IPS-11a (cell line): ENCODE results near the gene CFAP54.
"Not testable (repeated sequence)": the region's sequence is repeated elsewhere in the genome, so short reads cannot be mapped to it uniquely, and the experiment has no call there.

ENCODE experiments used
- H3K4me3 ChIP-seq: one replicate; pipeline ENCODE4 v1.5.1; 2013; ENCODE audit warnings: low read depth, low read length, control low read depth

CFAP54 gene

GRCh38 chr12:96510306-96510764 lies 21.0 kb downstream of the CFAP54 start:
- no peak overlapping the region for H3K4me3 ChIP-seq

GRCh38 chr12:96513166-96513565 lies 23.8 kb downstream of the CFAP54 start:
- H3K4me3 ChIP-seq = no peak overlapping the region

- H3K4me3 ChIP-seq = no peak overlapping the region
Measured at GRCh38 chr12:96513681-96514080, 24.3 kb downstream of the CFAP54 start.

- H3K4me3 ChIP-seq = no peak overlapping the region
Measured at GRCh38 chr12:96514328-96514727, 25.0 kb downstream of the CFAP54 start.

- H3K4me3 ChIP-seq = no peak overlapping the region
Measured at GRCh38 chr12:96516472-96517430, 27.4 kb downstream of the CFAP54 start.

GRCh38 chr12:96520767-96521166 lies 31.4 kb downstream of the CFAP54 start:
- no peak overlapping the region for H3K4me3 ChIP-seq

GRCh38 chr12:96521895-96522682 lies 32.7 kb downstream of the CFAP54 start:
- H3K4me3 ChIP-seq = no peak overlapping the region

GRCh38 chr12:96522690-96523089 lies 33.3 kb downstream of the CFAP54 start:
- H3K4me3 ChIP-seq = no peak overlapping the region

GRCh38 chr12:96526110-96526509 lies 36.7 kb downstream of the CFAP54 start:
- H3K4me3 ChIP-seq = no peak overlapping the region

- no peak overlapping the region for H3K4me3 ChIP-seq
Measured at GRCh38 chr12:96529912-96530311, 40.5 kb downstream of the CFAP54 start.

GRCh38 chr12:96534339-96534738 lies 45.0 kb downstream of the CFAP54 start:
- no peak overlapping the region for H3K4me3 ChIP-seq

- H3K4me3 ChIP-seq = no peak overlapping the region
Measured at GRCh38 chr12:96548384-96548783, 59.0 kb downstream of the CFAP54 start.

GRCh38 chr12:96549341-96549740 lies 60.0 kb downstream of the CFAP54 start:
- no peak overlapping the region for H3K4me3 ChIP-seq

- no peak overlapping the region for H3K4me3 ChIP-seq
Measured at GRCh38 chr12:96570579-96570978, 81.2 kb downstream of the CFAP54 start.

GRCh38 chr12:96571101-96571862 lies 81.9 kb downstream of the CFAP54 start:
- H3K4me3 ChIP-seq = no peak overlapping the region

- H3K4me3 ChIP-seq = no peak overlapping the region
Measured at GRCh38 chr12:96578526-96579125, 89.2 kb downstream of the CFAP54 start.

GRCh38 chr12:96585977-96586376 lies 96.6 kb downstream of the CFAP54 start:
- no peak overlapping the region for H3K4me3 ChIP-seq

GRCh38 chr12:96587691-96588090 lies 98.3 kb downstream of the CFAP54 start:
- no peak overlapping the region for H3K4me3 ChIP-seq

- no peak overlapping the region for H3K4me3 ChIP-seq
Measured at GRCh38 chr12:96590970-96591369, 101.6 kb downstream of the CFAP54 start.

GRCh38 chr12:96604374-96604773 lies 115.0 kb downstream of the CFAP54 start:
- not testable (repeated sequence) for H3K4me3 ChIP-seq

- H3K4me3 ChIP-seq = no peak overlapping the region
Measured at GRCh38 chr12:96605684-96606083, 116.3 kb downstream of the CFAP54 start.
